GM12878 (cell line): Measurements from ENCODE around the gene LTBP3.

Experiments
- CBFB ChIP-seq: IDR thresholded peaks from 2 replicates; pipeline ENCODE4 v1.6.1; 2016; ENCODE audit warnings: antibody characterized with exemption, low read depth
- CREM ChIP-seq: IDR thresholded peaks from 2 replicates; pipeline ENCODE4 v1.6.1; 2014; ENCODE audit warnings: antibody characterized with exemption, low read depth
- CTCF ChIP-seq, 3 experiments: IDR thresholded peaks in 2 of 3; conservative IDR thresholded peaks in 1 of 3; 2 replicates each; pipeline ENCODE4 v1.5.1; 2011; ENCODE audit warnings: low read depth in 3 of 3, low read length in 3 of 3, mild to moderate bottlenecking in 3 of 3, control low read depth in 2 of 3, moderate library complexity in 2 of 3, inconsistent platforms in 1 of 3, mixed read lengths in 1 of 3; ENCODE audit not compliant: control insufficient read depth in 2 of 3, insufficient read depth in 1 of 3; ENCODE audit errors: extremely low read depth in 1 of 3
- DPF2 ChIP-seq: fragments of 450-650 bp; IDR thresholded peaks from 2 replicates; pipeline ENCODE4 v1.6.1; 2017; ENCODE audit warnings: mild to moderate bottlenecking
- EP300 ChIP-seq, 2 experiments: fragments of 150-350 bp in 1 of 2; IDR thresholded peaks; 2 replicates each; pipeline ENCODE4 v1.6.1; 2011 to 2012; ENCODE audit warnings: low read depth in 2 of 2, low read length in 2 of 2, borderline replicate concordance in 1 of 2, improper control_type of control experiment in 1 of 2, inconsistent platforms in 1 of 2; ENCODE audit not compliant: control insufficient read depth in 1 of 2
- EZH2 ChIP-seq: IDR thresholded peaks from 2 replicates; pipeline ENCODE4 v1.6.1; 2012; ENCODE audit warnings: low read depth, mild to moderate bottlenecking, control low read depth, inconsistent platforms, low read length, borderline replicate concordance; ENCODE audit not compliant: control insufficient read depth
- NFIC ChIP-seq: IDR thresholded peaks from 2 replicates; pipeline ENCODE4 v1.6.1; 2012; ENCODE audit warnings: low read depth, mild to moderate bottlenecking, inconsistent platforms, low read length, moderate library complexity
- POLR2A ChIP-seq: IDR thresholded peaks from 2 replicates; pipeline ENCODE4 v1.6.1; 2011; ENCODE audit warnings: low read depth, mild to moderate bottlenecking, low read length
- YBX1 ChIP-seq: fragments of 450-650 bp; IDR thresholded peaks from 2 replicates; pipeline ENCODE4 v1.6.1; 2016; ENCODE audit warnings: antibody characterized with exemption
- YY1 ChIP-seq: IDR thresholded peaks from 2 replicates; pipeline ENCODE4 v1.6.1; 2011; ENCODE audit warnings: low read depth, mild to moderate bottlenecking, low read length
- ZZZ3 ChIP-seq: IDR thresholded peaks from 2 replicates; pipeline ENCODE4 v1.6.1; 2011; ENCODE audit warnings: low read depth; ENCODE audit not compliant: control insufficient read depth, insufficient read length

DNA sequence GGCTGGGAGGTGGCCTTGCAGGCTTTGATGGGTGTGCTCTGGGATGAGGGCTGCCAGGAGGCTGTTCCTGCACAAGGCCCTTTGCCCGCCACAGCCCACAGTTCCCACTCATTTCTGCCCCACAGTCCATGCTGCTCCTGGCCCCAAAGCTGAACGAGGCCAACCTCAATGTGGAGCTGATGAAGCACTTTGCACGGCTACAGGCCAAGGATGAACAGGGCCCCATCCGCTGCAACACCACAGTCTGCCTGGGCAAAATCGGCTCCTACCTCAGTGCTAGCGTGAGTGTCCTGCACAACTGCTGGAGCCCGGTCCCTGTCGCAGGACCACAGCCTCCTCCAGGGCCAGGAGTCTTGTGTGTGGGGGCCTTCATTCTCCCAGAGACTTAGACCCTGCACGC lies 23.1 kb downstream of the LTBP3 start:
- no peak for TF ChIP-seq NFIC
- no peak; the same call in 1 of the 2 replicates for TF ChIP-seq POLR2A
- no peak for TF ChIP-seq CREM
- TF ChIP-seq YBX1, result no peak
- no peak for TF ChIP-seq DPF2
- no peak for TF ChIP-seq EZH2
- TF ChIP-seq CBFB, result no peak
- TF ChIP-seq YY1, result no peak
- TF ChIP-seq EP300 (IDR thresholded peaks at IDR 0.05; ENCODE audit: borderline replicate concordance in 1 of 2, control insufficient read depth in 1 of 2, low read depth in 2 of 2, low read length in 2 of 2), result no peak
- TF ChIP-seq ZZZ3, result no peak
- TF ChIP-seq CTCF (IDR thresholded peaks at IDR 0.05 in 2 of 3, conservative IDR thresholded peaks at IDR 0.05 in 1 of 3; ENCODE audit: control insufficient read depth in 2 of 3, extremely low read depth in 1 of 3, insufficient read depth in 1 of 3, low read depth in 3 of 3, low read length in 3 of 3), result no peak
